ENCODE results near the gene TSHZ3. TPM values are rescaled to one million over a fixed set of nuclear protein-coding genes. Genes with fewer than 3 reads are reported as not detected.

The TSHZ3 gene
- total RNA-seq, 4 donors from 2014 or later, result 4.9 to 8.1 (median 7.5) TPM

DNA sequence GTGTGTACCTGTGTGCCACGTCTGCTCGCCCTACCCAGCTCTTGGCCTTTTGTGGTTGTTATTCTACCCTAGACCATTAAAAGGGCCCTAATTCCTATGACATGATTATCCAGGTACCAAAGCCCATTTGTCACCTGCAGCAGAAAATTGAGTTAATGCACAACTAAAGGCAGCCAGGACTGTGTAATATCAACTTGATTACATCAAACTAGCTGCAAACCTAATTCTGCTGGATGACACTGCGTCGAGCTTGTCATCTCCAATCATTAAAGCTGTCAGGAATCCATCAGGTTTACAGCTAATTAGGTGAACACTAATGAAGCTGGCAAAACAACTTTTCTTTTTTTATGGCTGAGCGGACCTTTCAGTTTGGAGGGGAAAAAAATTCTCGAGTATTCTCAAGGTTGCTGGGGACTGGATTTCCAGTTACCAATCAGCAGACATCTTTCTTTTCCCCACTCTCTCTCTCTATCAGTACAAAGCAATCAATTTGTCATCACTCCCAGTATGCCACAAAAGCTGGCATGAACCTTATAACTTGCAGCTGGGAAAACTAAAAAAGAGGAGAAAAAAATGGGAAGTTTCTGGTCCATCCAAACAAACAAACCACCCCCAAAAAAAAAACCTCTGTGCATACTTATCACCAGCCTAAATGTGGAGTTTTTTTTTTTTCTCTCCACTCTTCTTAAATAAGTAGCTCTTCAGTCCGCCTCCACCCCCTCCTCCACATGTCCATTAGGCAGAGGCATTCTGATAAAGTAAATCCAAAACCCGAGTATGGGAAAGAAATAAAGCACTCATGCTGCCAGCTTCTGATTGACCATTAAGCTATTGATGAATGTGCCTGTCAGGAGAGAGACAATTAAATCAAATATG, 2.8 kb downstream of the TSHZ3 start:
- TF ChIP-seq, protein P1, sequence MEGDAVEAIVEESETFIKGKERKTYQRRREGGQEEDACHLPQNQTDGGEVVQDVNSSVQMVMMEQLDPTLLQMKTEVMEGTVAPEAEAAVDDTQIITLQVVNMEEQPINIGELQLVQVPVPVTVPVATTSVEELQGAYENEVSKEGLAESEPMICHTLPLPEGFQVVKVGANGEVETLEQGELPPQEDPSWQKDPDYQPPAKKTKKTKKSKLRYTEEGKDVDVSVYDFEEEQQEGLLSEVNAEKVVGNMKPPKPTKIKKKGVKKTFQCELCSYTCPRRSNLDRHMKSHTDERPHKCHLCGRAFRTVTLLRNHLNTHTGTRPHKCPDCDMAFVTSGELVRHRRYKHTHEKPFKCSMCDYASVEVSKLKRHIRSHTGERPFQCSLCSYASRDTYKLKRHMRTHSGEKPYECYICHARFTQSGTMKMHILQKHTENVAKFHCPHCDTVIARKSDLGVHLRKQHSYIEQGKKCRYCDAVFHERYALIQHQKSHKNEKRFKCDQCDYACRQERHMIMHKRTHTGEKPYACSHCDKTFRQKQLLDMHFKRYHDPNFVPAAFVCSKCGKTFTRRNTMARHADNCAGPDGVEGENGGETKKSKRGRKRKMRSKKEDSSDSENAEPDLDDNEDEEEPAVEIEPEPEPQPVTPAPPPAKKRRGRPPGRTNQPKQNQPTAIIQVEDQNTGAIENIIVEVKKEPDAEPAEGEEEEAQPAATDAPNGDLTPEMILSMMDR (IDR thresholded peaks at IDR 0.05; ENCODE audit: low read depth), result no peak

DNA sequence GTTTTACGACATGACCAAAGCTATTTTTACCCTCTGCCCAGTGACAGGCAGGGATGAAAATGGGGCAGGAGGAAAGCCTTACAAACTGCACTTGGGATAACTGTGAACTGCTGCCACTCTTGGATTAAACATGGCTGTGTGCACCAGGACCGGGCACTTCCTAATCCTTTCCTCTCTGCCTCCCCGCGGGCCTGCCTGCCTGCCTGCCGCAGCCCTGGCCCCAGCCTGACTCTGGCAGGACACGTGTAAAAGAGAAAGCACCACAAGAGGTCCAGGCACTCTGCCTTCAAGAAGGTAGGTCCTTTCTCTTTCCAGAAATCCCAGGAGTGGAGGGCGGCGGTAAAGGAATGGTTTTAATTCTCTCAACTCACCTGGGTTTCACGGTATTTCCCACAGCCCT, 4.8 kb downstream of the TSHZ3 start:
- TF ChIP-seq, protein P1 (IDR thresholded peaks at IDR 0.05; ENCODE audit: low read depth), result no peak

- TF ChIP-seq, protein P1 (IDR thresholded peaks at IDR 0.05; ENCODE audit: low read depth), result no peak
These were observed 6.3 kb downstream of the TSHZ3 start for GRCh38 chr19:31342926-31343325.

GRCh38 chr19:31340042-31341025, 8.9 kb downstream of the TSHZ3 start:
- TF ChIP-seq, protein P1 (IDR thresholded peaks at IDR 0.05; ENCODE audit: low read depth), result no peak

DNA sequence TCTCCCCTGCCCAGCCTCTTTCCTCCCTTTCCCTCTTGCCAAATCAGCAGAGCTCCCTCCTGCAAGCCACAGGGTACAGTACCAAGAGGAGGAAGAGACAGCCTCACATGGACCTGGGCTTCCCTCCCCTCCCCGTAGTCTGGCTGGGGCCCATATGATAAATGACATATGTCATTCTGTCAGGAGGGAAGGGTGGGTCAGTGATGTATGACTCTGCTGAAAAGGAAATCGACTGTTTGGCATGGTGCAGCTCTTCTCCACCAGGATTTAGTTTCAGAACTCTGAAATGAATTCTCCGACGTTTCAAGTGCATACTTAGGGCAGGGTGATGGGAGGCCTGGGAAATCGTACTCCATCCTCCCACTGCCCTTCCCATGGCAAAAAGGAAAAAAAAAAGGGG, 9.8 kb downstream of the TSHZ3 start:
- TF ChIP-seq, protein P1 (IDR thresholded peaks at IDR 0.05; ENCODE audit: low read depth), result no peak

DNA sequence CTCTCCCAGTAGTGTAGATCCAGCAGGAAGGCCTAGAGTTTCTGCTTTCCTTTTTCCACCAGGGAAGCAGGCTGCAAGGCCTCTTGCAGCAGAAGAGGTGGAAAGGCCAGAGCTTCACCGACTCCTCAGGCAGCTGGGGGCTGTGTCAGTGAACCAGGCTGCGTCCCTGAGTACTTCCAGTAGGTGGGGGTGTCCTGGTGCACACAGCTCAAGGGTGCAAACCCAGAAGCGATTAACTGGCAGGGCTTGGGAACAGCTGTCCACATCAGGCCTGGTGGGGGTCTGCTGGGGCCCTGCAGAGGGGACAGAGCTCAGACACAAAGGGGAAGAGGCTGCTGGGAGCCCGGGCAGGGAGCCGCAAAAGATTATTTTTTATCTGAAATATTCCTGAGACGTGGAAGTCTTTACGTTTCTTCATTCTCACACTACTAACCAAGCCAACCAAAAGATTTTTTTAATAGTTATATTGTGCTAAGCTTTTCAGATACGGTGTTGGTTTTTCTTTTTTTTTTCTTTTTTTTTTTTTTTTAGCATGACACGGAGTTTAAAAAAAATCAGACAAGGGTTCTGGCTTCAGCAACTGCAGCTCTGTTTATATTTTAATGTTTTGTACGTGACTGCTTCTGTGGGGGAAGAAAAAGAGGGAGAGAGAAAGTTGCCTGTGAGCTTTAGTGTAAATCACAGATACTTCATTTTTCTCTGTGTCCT, 11.0 kb downstream of the TSHZ3 start:
- TF ChIP-seq, protein P1 (IDR thresholded peaks at IDR 0.05; ENCODE audit: low read depth), result no peak
